Suprapubic skin (tissue), 4 donors: ENCODE data around the gene EP400.

Experiments used
- EP300 ChIP-seq: sonication (generic); formaldehyde crosslinking; IDR thresholded peaks from one replicate; pipeline ENCODE4 v1.6.1; 2017; ENCODE audit warnings: antibody characterized with exemption
- POLR2A ChIP-seq, 2 donors: fragments of 450-650 bp; IDR thresholded peaks; one replicate each; pipeline ENCODE4 v1.6.1; 2017; ENCODE audit warnings: antibody characterized with exemption in 2 of 2, mild to moderate bottlenecking in 2 of 2, moderate library complexity in 2 of 2
- POLR2AphosphoS5 ChIP-seq, 3 donors: sonication (generic); formaldehyde crosslinking; IDR thresholded peaks; one replicate each; pipeline ENCODE4 v1.6.1; 2017; ENCODE audit warnings: antibody characterized with exemption in 3 of 3
- TF ChIP-seq, protein P1 (sequence below), 2 donors: fragments of 200-600 bp in 1 of 2; fragments of 450-650 bp in 1 of 2; sonication (generic) in 1 of 2; IDR thresholded peaks; one replicate each; pipeline ENCODE4 v1.5.1; 2016 to 2019; ENCODE audit warnings: antibody characterized with exemption in 2 of 2, mild to moderate bottlenecking in 1 of 2, moderate library complexity in 1 of 2

DNA sequence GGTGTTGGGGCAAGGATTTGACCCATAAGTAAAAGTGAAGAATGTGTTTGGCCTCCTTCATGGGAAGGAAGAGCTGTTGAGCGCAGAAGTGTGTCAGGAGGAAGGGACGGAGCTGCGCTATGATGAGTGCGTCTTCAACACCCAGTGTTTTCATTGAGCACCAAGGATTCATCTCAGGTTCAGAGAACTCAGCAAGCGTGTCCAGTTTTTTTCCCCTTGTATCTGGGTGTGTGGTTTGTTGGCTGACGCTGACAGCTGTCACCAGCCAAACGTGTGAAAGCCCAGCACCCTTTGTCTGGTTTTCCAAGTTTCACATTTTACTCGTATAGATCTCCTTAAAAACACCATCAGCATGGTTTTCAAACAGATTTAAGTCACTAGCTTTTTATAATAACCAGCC is 12.3 kb downstream of the EP400 start:
- TF ChIP-seq EP300 (no peak), POLR2A (IDR thresholded peaks at IDR 0.05) (no peak), POLR2AphosphoS5 (IDR thresholded peaks at IDR 0.05) (no peak)
- TF ChIP-seq, protein P1, sequence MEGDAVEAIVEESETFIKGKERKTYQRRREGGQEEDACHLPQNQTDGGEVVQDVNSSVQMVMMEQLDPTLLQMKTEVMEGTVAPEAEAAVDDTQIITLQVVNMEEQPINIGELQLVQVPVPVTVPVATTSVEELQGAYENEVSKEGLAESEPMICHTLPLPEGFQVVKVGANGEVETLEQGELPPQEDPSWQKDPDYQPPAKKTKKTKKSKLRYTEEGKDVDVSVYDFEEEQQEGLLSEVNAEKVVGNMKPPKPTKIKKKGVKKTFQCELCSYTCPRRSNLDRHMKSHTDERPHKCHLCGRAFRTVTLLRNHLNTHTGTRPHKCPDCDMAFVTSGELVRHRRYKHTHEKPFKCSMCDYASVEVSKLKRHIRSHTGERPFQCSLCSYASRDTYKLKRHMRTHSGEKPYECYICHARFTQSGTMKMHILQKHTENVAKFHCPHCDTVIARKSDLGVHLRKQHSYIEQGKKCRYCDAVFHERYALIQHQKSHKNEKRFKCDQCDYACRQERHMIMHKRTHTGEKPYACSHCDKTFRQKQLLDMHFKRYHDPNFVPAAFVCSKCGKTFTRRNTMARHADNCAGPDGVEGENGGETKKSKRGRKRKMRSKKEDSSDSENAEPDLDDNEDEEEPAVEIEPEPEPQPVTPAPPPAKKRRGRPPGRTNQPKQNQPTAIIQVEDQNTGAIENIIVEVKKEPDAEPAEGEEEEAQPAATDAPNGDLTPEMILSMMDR (IDR thresholded peaks at IDR 0.05): no peak
